Esophagus squamous epithelium (tissue), 5 donors: ENCODE measurements around the gene RNF213. TPM values are rescaled to one million over a fixed set of nuclear protein-coding genes. Genes with fewer than 3 reads are reported as not detected.

Source experiments
- DNase-seq: peaks from one replicate; lab custom pipeline; 2025; lab: John Stamatoyannopoulos, UW
- H3K27ac ChIP-seq, 4 donors: fragments of 200-600 bp; sonication (generic); one replicate each; pipeline ENCODE4 v1.5.1; 2016 to 2019; ENCODE audit warnings: mild to moderate bottlenecking in 1 of 4
- H3K27me3 ChIP-seq, 4 donors: fragments of 200-600 bp; sonication (generic); 1 replicate in 3 of 4; 2 replicates in 1 of 4; pipeline versions ENCODE4 v1.5.1 to v1.6.0; 2017 to 2021; ENCODE audit warnings: antibody characterized with exemption in 1 of 4
- H3K36me3 ChIP-seq, 3 donors: fragments of 200-600 bp; sonication (generic); one replicate each; pipeline ENCODE4 v1.5.1; 2016 to 2019
- H3K4me1 ChIP-seq, 3 donors: fragments of 200-600 bp; sonication (generic); one replicate each; pipeline ENCODE4 v1.5.1; 2017 to 2019
- H3K4me3 ChIP-seq, 4 donors: fragments of 200-600 bp; sonication (generic); 1 replicate in 3 of 4; 2 replicates in 1 of 4; pipeline ENCODE4 v1.5.1; 2016 to 2019; ENCODE audit warnings: mild to moderate bottlenecking in 2 of 4, moderate library complexity in 1 of 4
- H3K9me3 ChIP-seq, 3 donors: fragments of 200-600 bp; sonication (generic); one replicate each; pipeline ENCODE4 v1.5.1; 2016 to 2019
- CTCF ChIP-seq, 6 experiments: fragments of 450-650 bp in 4 of 6; fragments of 200-600 bp in 2 of 6; sonication (generic) in 2 of 6; IDR thresholded peaks; one replicate each; pipeline ENCODE4 v1.5.1; 2016 to 2019; ENCODE audit warnings: antibody characterized with exemption in 6 of 6, mild to moderate bottlenecking in 4 of 6, moderate library complexity in 4 of 6
- POLR2A ChIP-seq, 4 donors: fragments of 450-650 bp; IDR thresholded peaks; one replicate each; pipeline ENCODE4 v1.6.1; 2017; ENCODE audit warnings: antibody characterized with exemption in 4 of 4, mild to moderate bottlenecking in 4 of 4, moderate library complexity in 3 of 4
- WGBS, 2 donors: methylation state at CpG; one replicate each; pipeline ENCODE4 v1.1.5; 2018; 5-methylcytosine and 5-hydroxymethylcytosine counted together
- intact Hi-C: fragments of 100-400 bp; cut with DNase I; formaldehyde crosslinking; loops from one replicate; pipeline ENCODE4 v1.15.0; 2022
- total RNA-seq, 4 donors: library from RNA; depleted of rRNA; stranded (reverse); fragments of >200 nt; gene quantifications; one replicate each; pipeline ENCODE4 v1.1.0, GENCODE V29; 2016
- donor health status: DM: yes; HTN: yes; CAD: no.

Gene RNF213
- total RNA-seq, 4 donors from 2014 or later, result 56.1 to 67.9 (median 60.9) TPM

DNA sequence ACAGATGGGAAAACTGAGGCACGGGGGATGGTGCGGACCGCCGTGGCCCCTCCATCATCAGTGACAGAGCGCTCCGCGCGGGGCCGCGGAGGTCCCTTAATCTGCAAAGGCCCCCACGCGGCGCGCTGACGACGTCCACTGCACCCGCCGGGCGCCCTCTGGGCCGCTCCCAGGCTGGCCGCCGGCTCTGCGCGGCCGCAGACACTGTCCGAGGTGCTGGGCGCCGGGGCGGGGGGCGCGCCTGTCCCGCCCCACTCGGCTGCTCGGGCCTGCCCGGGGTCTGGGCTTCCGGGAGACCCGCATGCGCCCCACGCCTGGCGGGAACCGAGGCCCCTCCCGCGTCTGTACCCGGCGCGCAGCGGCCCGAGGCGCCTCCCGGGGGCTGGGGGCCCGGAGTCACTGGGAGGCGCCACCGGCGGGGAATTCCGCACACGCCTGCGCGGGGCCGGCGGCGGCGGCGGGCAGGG, 550 bp upstream of the RNF213 start:
- Histone ChIP-seq H3K36me3 (peaks cover 0 to 13% (median under 1%) of the 10 kb centered on the region in 3 donors), H3K27me3 (no peaks in the 10 kb centered on the region), H3K27ac (peak overlapping the region; percentile 83 to 96 (median 94)), H3K9me3 (no peaks in the 10 kb centered on the region), H3K4me1 (peaks cover 37 to 90% (median 47%) of the 10 kb centered on the region in 3 donors), H3K4me3 (peak overlapping the region; percentile 60 to 92 (median 76))
- WGBS, 2 donors, result 3 to 4% methylated on average over 8 to 18 of the region's 63 CpGs
- no peak for DNase-seq
- TF ChIP-seq POLR2A (IDR thresholded peaks at IDR 0.05), result peak in 2 of 4 donors; percentile 66
- peak in 2 of 6 experiments; percentile 8 for TF ChIP-seq CTCF (IDR thresholded peaks at IDR 0.05)
- intact Hi-C loops, result no loop called here

GRCh38 chr17:80261159-80261894, 675 bp downstream of the RNF213 start:
- WGBS, 2 donors, result 4 to 9% methylated on average over 9 to 11 of the region's 45 CpGs
- H3K9me3 ChIP-seq, result no peaks in the 10 kb centered on the region
- no peak for DNase-seq
- peaks cover 5 to 25% (median 7%) of the 10 kb centered on the region in 3 donors for H3K36me3 ChIP-seq
- peak in 1 of 4 donors; percentile 3 for TF ChIP-seq POLR2A (IDR thresholded peaks at IDR 0.05)
- TF ChIP-seq CTCF (IDR thresholded peaks at IDR 0.05), result no peak
- peak overlapping the region; percentile 97 to 100 (median 100) for H3K27ac ChIP-seq
- intact Hi-C loops, result no loop called here
- no peaks in the 10 kb centered on the region for H3K27me3 ChIP-seq
- peaks cover 30 to 90% (median 37%) of the 10 kb centered on the region in 3 donors for H3K4me1 ChIP-seq
- H3K4me3 ChIP-seq, result peak overlapping the region; percentile 88 to 100 (median 92)

GRCh38 chr17:80261895-80262279, 1.2 kb downstream of the RNF213 start:
- Histone ChIP-seq H3K27ac (peak overlapping the region; percentile 97 to 100 (median 100)), H3K36me3 (peaks cover 5 to 31% (median 7%) of the 10 kb centered on the region in 3 donors), H3K27me3 (no peaks in the 10 kb centered on the region), H3K4me3 (peak overlapping the region; percentile 88 to 100 (median 92)), H3K9me3 (no peaks in the 10 kb centered on the region), H3K4me1 (peaks cover 30 to 90% (median 37%) of the 10 kb centered on the region in 3 donors)
- intact Hi-C loops, result no loop called here
- DNase-seq, result no peak
- WGBS, 2 donors, result 40 to 49% methylated on average over 8 of the region's 8 CpGs
- TF ChIP-seq CTCF (IDR thresholded peaks at IDR 0.05) (no peak), POLR2A (IDR thresholded peaks at IDR 0.05) (no peak)

GRCh38 chr17:80262291-80262690, 1.6 kb downstream of the RNF213 start:
- no peak for TF ChIP-seq POLR2A (IDR thresholded peaks at IDR 0.05)
- TF ChIP-seq CTCF (IDR thresholded peaks at IDR 0.05), result no peak
- H3K27me3 ChIP-seq, result no peaks in the 10 kb centered on the region
- no peak for DNase-seq
- peaks cover 5 to 35% (median 7%) of the 10 kb centered on the region in 3 donors for H3K36me3 ChIP-seq
- intact Hi-C loops, result no loop called here
- H3K9me3 ChIP-seq, result no peaks in the 10 kb centered on the region
- 73% methylated on average over 2 of the region's 3 CpGs; no CpG with 5 or more reads in 1 of the 2 donors for WGBS, 2 donors
- peak overlapping the region in 3 of 4 donors; percentile 88 to 100 (median 92) for H3K4me3 ChIP-seq
- H3K4me1 ChIP-seq, result peaks cover 30 to 85% (median 37%) of the 10 kb centered on the region in 3 donors
- H3K27ac ChIP-seq, result peak overlapping the region; percentile 97 to 100 (median 100)

DNA sequence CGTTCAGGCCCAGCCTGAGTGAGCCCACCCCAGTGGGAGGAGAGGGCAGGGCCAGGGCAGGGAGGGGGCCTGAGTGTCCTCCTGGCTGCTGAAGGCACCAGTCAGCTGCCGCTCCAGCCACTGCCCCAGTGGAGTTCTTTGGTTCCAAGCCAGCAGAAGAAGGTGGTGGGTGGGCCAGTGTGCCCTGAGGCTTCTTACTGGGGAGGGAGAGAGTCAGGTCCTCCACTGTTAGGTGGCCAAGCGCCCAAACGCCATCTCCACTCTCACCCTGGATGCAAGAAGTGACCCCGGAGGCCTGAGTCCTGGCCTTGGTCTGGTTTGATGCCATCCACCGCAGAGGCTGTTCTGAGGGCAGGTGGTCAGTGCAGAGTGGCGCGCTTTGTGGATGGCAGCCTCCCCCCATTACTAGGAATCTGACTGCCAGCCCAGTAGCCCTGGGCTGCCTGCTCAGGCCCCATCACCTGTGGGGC, 2.2 kb downstream of the RNF213 start:
- TF ChIP-seq CTCF (IDR thresholded peaks at IDR 0.05), result no peak
- no peak for TF ChIP-seq POLR2A (IDR thresholded peaks at IDR 0.05)
- H3K9me3 ChIP-seq, result no peaks in the 10 kb centered on the region
- peaks cover 30 to 80% (median 37%) of the 10 kb centered on the region in 3 donors for H3K4me1 ChIP-seq
- peak overlapping the region; percentile 97 to 100 (median 100) for H3K27ac ChIP-seq
- DNase-seq, result no peak
- peak overlapping the region; percentile 5 to 88 (median 41) for H3K4me3 ChIP-seq
- WGBS, 2 donors, result no CpG with 5 or more reads among the region's 8 CpGs
- no peaks in the 10 kb centered on the region for H3K27me3 ChIP-seq
- peaks cover 5 to 40% (median 7%) of the 10 kb centered on the region in 3 donors for H3K36me3 ChIP-seq
- intact Hi-C loops, result no loop called here
